Epithelial cell of prostate (primary cell): ENCODE measurements around the gene CDH6.
"Not testable (repeated sequence)": the region's sequence is repeated elsewhere in the genome, so short reads cannot be mapped to it uniquely, and the experiment has no call there.

Source experiments
- DNase-seq: peaks from one replicate; pipeline ENCODE4 v3.0.0-alpha.2; 2011; ENCODE audit warnings: low read depth, low spot score
- H3K27ac ChIP-seq: fragments of 450-650 bp; 2 replicates; pipeline ENCODE4 v1.5.1; 2017; ENCODE audit warnings: mild to moderate bottlenecking

The CDH6 gene

GRCh38 chr5:31319335-31319734 is 125.8 kb downstream of the CDH6 start:
- no peak for DNase-seq
- H3K27ac ChIP-seq = no peak overlapping the region

GRCh38 chr5:31322946-31323345 is 129.5 kb downstream of the CDH6 start:
- H3K27ac ChIP-seq = no peak overlapping the region
- DNase-seq = no peak

- DNase-seq = no peak
- no peak overlapping the region for H3K27ac ChIP-seq
These were observed 131.4 kb downstream of the CDH6 start for GRCh38 chr5:31324842-31325241.

GRCh38 chr5:31328040-31328733 is 134.7 kb downstream of the CDH6 start:
- H3K27ac ChIP-seq = no peak overlapping the region
- no peak for DNase-seq

GRCh38 chr5:31329715-31330114 is 136.2 kb downstream of the CDH6 start:
- no peak for DNase-seq
- no peak overlapping the region for H3K27ac ChIP-seq

- no peak overlapping the region for H3K27ac ChIP-seq
- DNase-seq = no peak
These were observed 138.7 kb downstream of the CDH6 start for GRCh38 chr5:31332160-31332559.

- H3K27ac ChIP-seq = no peak overlapping the region
These were observed 140.0 kb downstream of the CDH6 start for GRCh38 chr5:31333475-31333874.

GRCh38 chr5:31334061-31334860 is 140.8 kb downstream of the CDH6 start:
- H3K27ac ChIP-seq = no peak overlapping the region
- no peak for DNase-seq

More at GRCh38 chr5:31333475-31333874, 140.0 kb downstream of the CDH6 start:
- DNase-seq = no peak

GRCh38 chr5:31335456-31335855 is 142.0 kb downstream of the CDH6 start:
- DNase-seq = no peak
- no peak overlapping the region for H3K27ac ChIP-seq

GRCh38 chr5:31343946-31344345 is 150.5 kb downstream of the CDH6 start:
- no peak overlapping the region for H3K27ac ChIP-seq
- DNase-seq = peak; percentile 24

GRCh38 chr5:31346896-31347551 is 153.5 kb downstream of the CDH6 start:
- no peak overlapping the region for H3K27ac ChIP-seq

GRCh38 chr5:31347552-31347905 is 154.0 kb downstream of the CDH6 start:
- DNase-seq = no peak
- no peak overlapping the region for H3K27ac ChIP-seq

More at GRCh38 chr5:31346896-31347551, 153.5 kb downstream of the CDH6 start:
- peak; percentile 10 for DNase-seq

- H3K27ac ChIP-seq = no peak overlapping the region
- DNase-seq = no peak
These were observed 156.9 kb downstream of the CDH6 start for GRCh38 chr5:31350395-31350794.

- no peak for DNase-seq
These were observed 161.9 kb downstream of the CDH6 start for GRCh38 chr5:31355337-31355736.

GRCh38 chr5:31357038-31357437 is 163.6 kb downstream of the CDH6 start:
- H3K27ac ChIP-seq = no peak overlapping the region
- no peak for DNase-seq

More at GRCh38 chr5:31355337-31355736, 161.9 kb downstream of the CDH6 start:
- no peak overlapping the region for H3K27ac ChIP-seq

GRCh38 chr5:31359839-31360238 is 166.4 kb downstream of the CDH6 start:
- no peak overlapping the region for H3K27ac ChIP-seq
- DNase-seq = no peak

- no peak overlapping the region for H3K27ac ChIP-seq
- DNase-seq = peak; percentile 60
These were observed 167.7 kb downstream of the CDH6 start for GRCh38 chr5:31361234-31361633.

GRCh38 chr5:31361704-31362528 is 168.4 kb downstream of the CDH6 start:
- H3K27ac ChIP-seq, DNase-seq: not testable (repeated sequence)

GRCh38 chr5:31362529-31362900 is 169.0 kb downstream of the CDH6 start:
- no peak overlapping the region for H3K27ac ChIP-seq
- DNase-seq = no peak

GRCh38 chr5:31362931-31363568 is 169.6 kb downstream of the CDH6 start:
- no peak for DNase-seq
- no peak overlapping the region for H3K27ac ChIP-seq
